Stimulated activated CD4-positive, alpha-beta T cell treated with anti-CD3 and anti-CD28 coated beads, Interleukin-4, amount 100 ng/mL, for 4 hours (primary cell): ENCODE measurements around the gene C3orf20.

Source experiments
- DNase-seq, 2 experiments: peaks; one replicate each; pipeline ENCODE4 v3.0.0-alpha.2; 2020

The C3orf20 gene

GRCh38 chr3:14819671-14820070 lies 144.7 kb downstream of the C3orf20 start:
- no peak for DNase-seq

- no peak for DNase-seq
Observed at GRCh38 chr3:14820156-14820555, 145.2 kb downstream of the C3orf20 start.

GRCh38 chr3:14821151-14821550 lies 146.2 kb downstream of the C3orf20 start:
- DNase-seq, result no peak

GRCh38 chr3:14822134-14822533 lies 147.2 kb downstream of the C3orf20 start:
- DNase-seq, result no peak
